H1 (cell line): Measurements from ENCODE around the gene IRF2BP1. TPM values are rescaled to one million over a fixed set of nuclear protein-coding genes. Genes with fewer than 3 reads are reported as not detected.

Experiments used
- CTCF ChIA-PET: fragments of 300-600 bp; sonication (Branson Sonifier 250); formaldehyde crosslinking; loops from one replicate; lab custom pipeline; 2021; ENCODE audit not compliant: partially characterized antibody; lab: Charles Lee
- POLR2A ChIA-PET: fragments of 300-600 bp; sonication (Branson Sonifier 250); formaldehyde crosslinking; loops from one replicate; lab custom pipeline; 2021; ENCODE audit warnings: inconsistent platforms; ENCODE audit not compliant: partially characterized antibody; lab: Charles Lee
- DNase-seq, 2 experiments: peaks; one replicate each; pipeline versions ENCODE4 v3.0.0 to v3.0.0-alpha.2; 2010 to 2022; ENCODE audit warnings: low spot score in 2 of 2, low read depth in 1 of 2, mixed read lengths in 1 of 2
- FAIRE-seq: peaks from 2 replicates; lab custom pipeline; 2011; peaks lifted over from hg19 to GRCh38; lab: Jason Lieb, UNC
- H2AFZ ChIP-seq: 2 replicates; pipeline ENCODE4 v1.8.1; 2012; ENCODE audit warnings: low read length, inconsistent platforms
- H2AK5ac ChIP-seq: 2 replicates; pipeline ENCODE4 v1.6.1; 2013; ENCODE audit warnings: low read depth, low read length
- H2BK120ac ChIP-seq: replicated peaks from 2 replicates; pipeline ENCODE3; 2013; ENCODE audit warnings: low read depth, low read length, inconsistent platforms
- H2BK12ac ChIP-seq: 2 replicates; pipeline ENCODE4 v1.6.1; 2013; ENCODE audit warnings: low read depth, low read length
- H2BK15ac ChIP-seq: 2 replicates; pipeline ENCODE4 v1.6.1; 2013; ENCODE audit warnings: low read length
- H2BK20ac ChIP-seq: 2 replicates; pipeline ENCODE4 v1.6.1; 2013; ENCODE audit warnings: low read length
- H2BK5ac ChIP-seq: 2 replicates; pipeline ENCODE4 v1.6.1; 2013; ENCODE audit warnings: low read depth, low read length
- H3K14ac ChIP-seq: 2 replicates; pipeline ENCODE4 v1.6.1; 2013; ENCODE audit warnings: inconsistent platforms; ENCODE audit not compliant: insufficient read length
- H3K18ac ChIP-seq: 2 replicates; pipeline ENCODE4 v1.6.1; 2013; ENCODE audit warnings: low read length; ENCODE audit errors: extremely low read depth
- H3K23ac ChIP-seq: 2 replicates; pipeline ENCODE4 v1.6.1; 2013; ENCODE audit warnings: inconsistent platforms; ENCODE audit not compliant: insufficient read length
- H3K23me2 ChIP-seq: 2 replicates; pipeline ENCODE4 v1.6.1; 2013; ENCODE audit warnings: low read depth, low read length
- H3K27ac ChIP-seq: 2 replicates; pipeline ENCODE4 v1.6.1; 2011; ENCODE audit warnings: low read depth, low read length, inconsistent platforms
- H3K27me3 ChIP-seq, 4 experiments: replicated peaks in 1 of 4; 1 replicate in 1 of 4; 2 replicates in 3 of 4; pipeline versions ENCODE4 v1.6.1 to v1.8.1; 2011 to 2013; ENCODE audit warnings: low read length in 3 of 4, mild to moderate bottlenecking in 3 of 4, inconsistent platforms in 2 of 4, mixed read lengths in 2 of 4, moderate library complexity in 1 of 4; ENCODE audit not compliant: control insufficient read depth in 3 of 4, insufficient read depth in 3 of 4; ENCODE audit errors: extremely low read depth in 1 of 4
- H3K36me3 ChIP-seq, 4 experiments: 2 replicates each; pipeline versions ENCODE4 v1.6.1 to v1.8.1; 2011 to 2013; ENCODE audit warnings: mild to moderate bottlenecking in 4 of 4, low read length in 3 of 4, moderate library complexity in 2 of 4, control low read depth in 1 of 4, inconsistent platforms in 1 of 4; ENCODE audit not compliant: insufficient read depth in 4 of 4, control insufficient read depth in 2 of 4
- H3K4ac ChIP-seq: replicated peaks from 2 replicates; pipeline ENCODE3; 2013; ENCODE audit warnings: low read length, low read depth, mixed read lengths, inconsistent platforms; ENCODE audit not compliant: insufficient read length
- H3K4me1 ChIP-seq, 4 experiments: replicated peaks in 1 of 4; 1 replicate in 1 of 4; 2 replicates in 3 of 4; pipeline versions ENCODE4 v1.6.1 to v1.8.1; 2011 to 2013; ENCODE audit warnings: low read length in 3 of 4, inconsistent platforms in 2 of 4, mixed read lengths in 1 of 4; ENCODE audit not compliant: insufficient read depth in 4 of 4, control insufficient read depth in 3 of 4
- H3K4me2 ChIP-seq, 2 experiments: 2 replicates each; pipeline versions ENCODE4 v1.6.1 to v1.8.1; 2011 to 2013; ENCODE audit warnings: low read depth in 2 of 2, low read length in 2 of 2, control low read depth in 1 of 2, inconsistent platforms in 1 of 2, mild to moderate bottlenecking in 1 of 2; ENCODE audit not compliant: insufficient read depth in 1 of 2
- H3K4me3 ChIP-seq, 4 experiments: fragments of 200-600, 300-600 bp in 1 of 4; sonication (generic), shearing (Covaris generic), sonication (Bioruptor Twin) in 1 of 4; 2 replicates each; pipeline versions ENCODE4 v1.5.1 to v1.8.1; 2011 to 2016; ENCODE audit warnings: low read length in 4 of 4, low read depth in 3 of 4, control low read depth in 2 of 4, inconsistent platforms in 2 of 4, mild to moderate bottlenecking in 2 of 4, mixed read lengths in 1 of 4, moderate library complexity in 1 of 4; ENCODE audit not compliant: insufficient read depth in 2 of 4; ENCODE audit errors: extremely low read depth in 1 of 4
- H3K56ac ChIP-seq: replicated peaks from 2 replicates; pipeline ENCODE3; 2013; ENCODE audit warnings: low read depth, mild to moderate bottlenecking, mixed read lengths, low read length, inconsistent platforms; ENCODE audit not compliant: insufficient read length
- H3K79me1 ChIP-seq: 2 replicates; pipeline ENCODE4 v1.6.1; 2013; ENCODE audit warnings: low read depth, low read length, control low read depth
- H3K79me2 ChIP-seq, 2 experiments: 2 replicates each; pipeline versions ENCODE4 v1.6.1 to v1.8.1; 2012 to 2013; ENCODE audit warnings: low read length in 2 of 2, mild to moderate bottlenecking in 2 of 2, inconsistent platforms in 1 of 2; ENCODE audit not compliant: insufficient read depth in 2 of 2, control insufficient read depth in 1 of 2
- H3K9ac ChIP-seq, 4 experiments: replicated peaks in 1 of 4; 1 replicate in 1 of 4; 2 replicates in 3 of 4; pipeline versions ENCODE4 v1.6.1 to v1.8.1; 2011 to 2013; ENCODE audit warnings: low read depth in 3 of 4, low read length in 3 of 4, control low read depth in 2 of 4, mild to moderate bottlenecking in 2 of 4, moderate library complexity in 2 of 4, inconsistent platforms in 1 of 4; ENCODE audit errors: extremely low read depth in 1 of 4
- H3K9me3 ChIP-seq, 2 experiments: 2 replicates each; pipeline versions ENCODE4 v1.6.1 to v1.8.1; 2012 to 2013; ENCODE audit warnings: mild to moderate bottlenecking in 2 of 2, moderate library complexity in 2 of 2, control low read depth in 1 of 2, inconsistent platforms in 1 of 2, low read depth in 1 of 2, low read length in 1 of 2, mixed read lengths in 1 of 2; ENCODE audit not compliant: insufficient read depth in 2 of 2
- H4K20me1 ChIP-seq, 2 experiments: replicated peaks in 1 of 2; 2 replicates each; pipeline versions ENCODE3 to v1.8.1; 2011 to 2013; ENCODE audit warnings: inconsistent platforms in 2 of 2, low read length in 2 of 2, mild to moderate bottlenecking in 1 of 2; ENCODE audit not compliant: insufficient read depth in 2 of 2, control insufficient read depth in 1 of 2
- H4K5ac ChIP-seq: 2 replicates; pipeline ENCODE4 v1.6.1; 2013; ENCODE audit warnings: low read length, low read depth, mixed read lengths, inconsistent platforms; ENCODE audit not compliant: insufficient read length
- H4K8ac ChIP-seq: 2 replicates; pipeline ENCODE4 v1.8.0; 2013; ENCODE audit warnings: mild to moderate bottlenecking, moderate library complexity, low read length, inconsistent platforms; ENCODE audit not compliant: insufficient read depth; ENCODE audit errors: extremely low read depth
- H4K91ac ChIP-seq: replicated peaks from 2 replicates; pipeline ENCODE3; 2013; ENCODE audit warnings: low read length, mixed read lengths, inconsistent platforms; ENCODE audit not compliant: insufficient read length
- ATF3 ChIP-seq: IDR thresholded peaks from 2 replicates; pipeline ENCODE4 v1.6.1; 2011; ENCODE audit warnings: low read depth, mild to moderate bottlenecking, low read length; ENCODE audit not compliant: insufficient read depth
- EGR1 ChIP-seq: IDR thresholded peaks from 2 replicates; pipeline ENCODE4 v1.6.1; 2011; ENCODE audit warnings: low read depth, low read length, borderline replicate concordance
- HDAC2 ChIP-seq, 2 experiments: fragments of 300-600 bp in 1 of 2; sonication (generic) in 1 of 2; IDR thresholded peaks; 2 replicates each; pipeline ENCODE4 v1.6.1; 2011 to 2012; ENCODE audit warnings: low read depth in 2 of 2, low read length in 2 of 2, mild to moderate bottlenecking in 2 of 2, moderate library complexity in 2 of 2, borderline replicate concordance in 1 of 2, inconsistent platforms in 1 of 2
- SIN3A ChIP-seq, 2 experiments: IDR thresholded peaks in 1 of 2; conservative IDR thresholded peaks in 1 of 2; 2 replicates each; pipeline ENCODE4 v1.6.1; 2011 to 2012; ENCODE audit warnings: low read length in 2 of 2, improper control_type of control experiment in 1 of 2, low read depth in 1 of 2, mild to moderate bottlenecking in 1 of 2
- TAF1 ChIP-seq: IDR thresholded peaks from 2 replicates; pipeline ENCODE4 v1.6.1; 2011; ENCODE audit warnings: mild to moderate bottlenecking, low read depth, low read length
- WGBS, 2 experiments: shearing (Covaris generic) in 1 of 2; methylation state at CpG; one replicate each; pipeline versions ENCODE4 v1.1.6 to v1.1.7; 2013 to 2015; ENCODE audit warnings: low lambda C conversion rate in 2 of 2, mixed read lengths in 2 of 2, inconsistent platforms in 1 of 2, low coverage in 1 of 2, missing lambda C conversion rate in 1 of 2; ENCODE audit not compliant: insufficient replicate concordance in 2 of 2, insufficient coverage in 1 of 2, insufficient read length in 1 of 2; ENCODE audit errors: extremely low coverage in 1 of 2, missing lambda C conversion rate in 1 of 2; 5-methylcytosine and 5-hydroxymethylcytosine counted together
- polyA plus RNA-seq, 7 experiments: library from polyadenylated mRNA; depleted of rRNA in 3 of 7; stranded (reverse) in 5 of 7; unstranded in 2 of 7; fragments of >200 nt in 5 of 7; fragments of 200-250 nt in 2 of 7; gene quantifications; 1 replicate in 5 of 7; 2 replicates in 1 of 7; 4 replicates in 1 of 7; pipeline versions ENCODE4 v1.2.1 to v1.2.3, GENCODE V29; 2011 to 2013; ENCODE audit warnings: missing spikeins in 2 of 7, mixed read lengths in 2 of 7
- total RNA-seq: library from RNA; stranded (reverse); fragmentation: NEBNext Ultra II Directional; extraction: Animal tissue kit (Norgen Biotek cat#: 25700); gene quantifications from 2 replicates; pipeline ENCODE4 v1.2.1, GENCODE V29; 2021

Gene IRF2BP1
- total and polyA plus RNA-seq, 2 of the 8 experiments (the other 6 are each of a cell fraction or from before 2014, with no cell fraction given), result 12.1 to 24.4 TPM

GRCh38 chr19:45884682-45885555 is 1.0 kb downstream of the IRF2BP1 start:
- Histone ChIP-seq H2AFZ (no peak overlapping the region), H4K91ac (no peak overlapping the region), H3K4me1 (peaks cover 6 to 28% (median 18%) of the 10 kb centered on the region in 4 experiments), H3K27ac (no peak overlapping the region), H2BK120ac (no peak overlapping the region), H4K8ac (peak overlapping the region; percentile 81), H4K20me1 (peaks cover 3 to 12% of the 10 kb centered on the region in 2 experiments), H3K23ac (no peak overlapping the region), H3K79me2 (no peaks in the 10 kb centered on the region; a peak in 1 of 4 replicates), H3K4me3 (peak overlapping the region; percentile 71 to 80 (median 78)), H2BK20ac (no peak overlapping the region), H2AK5ac (no peak overlapping the region), H4K5ac (no peak overlapping the region), H3K9me3 (no peaks in the 10 kb centered on the region), H2BK5ac (no peak overlapping the region), H3K56ac (no peak overlapping the region), H3K18ac (no peak overlapping the region; the same call in none of the 2 replicates), H3K14ac (no peak overlapping the region), H3K36me3 (peaks cover 0 to 7% (median 0%) of the 10 kb centered on the region in 4 experiments; a peak in 1 of 8 replicates), H2BK12ac (0 out of 2 replicates have a peak overlapping the region, but pooled peaks have one; percentile 27), H3K79me1 (0 out of 2 replicates have a peak, but pooled peaks cover 2% of the 10 kb centered on the region), H3K23me2 (peaks cover 11% of the 10 kb centered on the region; the same call in 1 of the 2 replicates), H3K4ac (no peak overlapping the region), H3K27me3 (no peaks in the 10 kb centered on the region), H3K9ac (peak overlapping the region in 2 of 4 experiments; percentile 71 to 75; a peak in 3 of 7 replicates), H3K4me2 (peak overlapping the region; percentile 49 to 76), H2BK15ac (no peak overlapping the region)
- TF ChIP-seq ATF3 (no peak), HDAC2 (IDR thresholded peaks at IDR 0.05; ENCODE audit: borderline replicate concordance in 1 of 2, low read depth in 2 of 2, low read length in 2 of 2) (peak in 1 of 2 experiments; percentile 63; a peak in 1 of 4 replicates), TAF1 (no peak), SIN3A (conservative IDR thresholded peaks at IDR 0.05 in 1 of 2, IDR thresholded peaks at IDR 0.05 in 1 of 2; ENCODE audit: low read depth in 1 of 2, low read length in 2 of 2) (peak in 1 of 2 experiments; percentile 13; a peak in 1 of 4 replicates), EGR1 (peak; percentile 59; the same call in 1 of the 2 replicates)
- DNase-seq, result no peak
- ChIA-PET POLR2A (interaction anchor here (0.6 to 9.8 kb wide), 10 partner anchors 12 to 115 kb away, joined by 3 to 277 read pairs (median 4); partner anchors contain the start of genes DMWD, FOXA3, RSPH6A and SIX5), CTCF (interaction anchor here (0.7 to 10.7 kb wide), 8 partner anchors 16 to 103 kb away, joined by 3 to 208 read pairs (median 4); partner anchors contain the start of genes DMPK, FOXA3, MYPOP and SYMPK)
- WGBS, 2 experiments, result 64% methylated on average over 61 of the region's 72 CpGs; no CpG with 5 or more reads in 1 of the 2 experiments
- FAIRE-seq, result no peak
